ENCODE results near the gene EFCAB11. TPM values are rescaled to one million over a fixed set of nuclear protein-coding genes. Genes with fewer than 3 reads are reported as not detected.

EFCAB11 gene
- total RNA-seq, 4 donors from 2014 or later = 3.4 to 8.0 (median 5.5) TPM

DNA sequence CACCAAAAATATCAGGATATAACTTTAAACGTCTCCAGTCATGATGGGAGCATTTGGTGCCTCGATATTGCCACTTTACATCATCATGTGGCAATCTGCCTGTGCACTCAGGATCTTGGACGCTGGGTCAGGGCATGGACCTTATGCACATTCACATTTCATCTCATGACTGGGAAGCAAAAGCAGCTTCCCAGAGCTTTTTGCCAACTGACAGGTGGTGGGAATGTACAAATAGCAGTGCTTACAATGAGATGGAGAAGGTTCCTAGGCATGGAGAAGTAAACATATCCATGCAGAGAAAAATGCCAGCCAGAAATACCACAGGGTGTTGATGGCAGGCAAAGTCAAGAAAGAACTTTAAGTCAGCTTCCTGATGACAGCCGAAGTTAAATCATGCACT lies 30.3 kb downstream of the EFCAB11 start:
- Histone ChIP-seq H3K27me3 (no peaks in the 10 kb centered on the region), H3K27ac (no peak overlapping the region), H3K4me3 (no peak overlapping the region), H3K9me3 (no peaks in the 10 kb centered on the region), H3K36me3 (peaks cover 0 to 7% (median 0%) of the 10 kb centered on the region in 3 donors), H3K4me1 (no peaks in the 10 kb centered on the region)
- DNase-seq = no peak
- 71 to 75% methylated on average over 4 of the region's 4 CpGs for WGBS, 2 donors
- intact Hi-C loops (cut with DNase I) = no loop called here
- TF ChIP-seq, protein P1, sequence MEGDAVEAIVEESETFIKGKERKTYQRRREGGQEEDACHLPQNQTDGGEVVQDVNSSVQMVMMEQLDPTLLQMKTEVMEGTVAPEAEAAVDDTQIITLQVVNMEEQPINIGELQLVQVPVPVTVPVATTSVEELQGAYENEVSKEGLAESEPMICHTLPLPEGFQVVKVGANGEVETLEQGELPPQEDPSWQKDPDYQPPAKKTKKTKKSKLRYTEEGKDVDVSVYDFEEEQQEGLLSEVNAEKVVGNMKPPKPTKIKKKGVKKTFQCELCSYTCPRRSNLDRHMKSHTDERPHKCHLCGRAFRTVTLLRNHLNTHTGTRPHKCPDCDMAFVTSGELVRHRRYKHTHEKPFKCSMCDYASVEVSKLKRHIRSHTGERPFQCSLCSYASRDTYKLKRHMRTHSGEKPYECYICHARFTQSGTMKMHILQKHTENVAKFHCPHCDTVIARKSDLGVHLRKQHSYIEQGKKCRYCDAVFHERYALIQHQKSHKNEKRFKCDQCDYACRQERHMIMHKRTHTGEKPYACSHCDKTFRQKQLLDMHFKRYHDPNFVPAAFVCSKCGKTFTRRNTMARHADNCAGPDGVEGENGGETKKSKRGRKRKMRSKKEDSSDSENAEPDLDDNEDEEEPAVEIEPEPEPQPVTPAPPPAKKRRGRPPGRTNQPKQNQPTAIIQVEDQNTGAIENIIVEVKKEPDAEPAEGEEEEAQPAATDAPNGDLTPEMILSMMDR (IDR thresholded peaks at IDR 0.05) = no peak
- no peak for TF ChIP-seq POLR2A (IDR thresholded peaks at IDR 0.05)

DNA sequence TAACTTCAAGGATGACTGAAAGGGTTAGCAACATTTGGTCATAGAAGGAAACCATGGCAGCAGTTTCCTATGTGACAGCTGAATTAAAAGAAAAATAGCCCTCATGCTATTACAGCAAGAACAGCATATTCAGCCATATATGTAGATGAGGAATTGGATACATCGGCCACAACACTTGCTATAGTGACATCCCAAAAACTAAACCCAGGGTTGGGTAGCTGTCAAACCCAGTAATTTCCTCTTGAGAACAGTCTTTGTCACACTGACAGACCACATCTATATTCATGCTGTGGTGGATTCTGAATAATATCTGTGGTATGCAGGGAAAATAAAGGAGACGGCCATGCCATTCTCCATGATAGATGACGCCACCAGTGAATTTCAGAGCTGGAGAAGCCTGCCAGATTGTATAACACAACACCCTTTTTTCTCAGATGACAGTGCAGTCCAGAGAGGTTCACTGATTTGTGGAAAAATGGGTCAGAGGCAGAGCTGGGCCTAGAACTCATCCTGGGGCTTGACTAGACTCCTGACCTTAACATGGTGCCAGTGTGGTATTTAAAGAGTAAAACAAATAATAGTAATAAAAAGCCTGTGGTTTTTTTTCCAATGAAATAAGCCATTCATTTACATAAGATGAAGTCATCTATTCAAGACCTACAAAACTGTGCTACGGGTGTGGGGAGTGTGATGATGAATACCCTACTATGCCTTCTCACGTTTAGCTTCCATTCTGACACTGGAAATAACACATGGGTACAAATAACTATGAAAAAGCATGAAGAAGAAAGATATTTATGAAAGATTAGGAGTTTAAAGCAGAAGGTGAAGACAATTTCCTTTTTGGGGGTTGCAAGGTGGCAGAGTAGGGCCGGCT lies 32.3 kb downstream of the EFCAB11 start:
- Histone ChIP-seq H3K4me1 (no peaks in the 10 kb centered on the region), H3K4me3 (no peak overlapping the region), H3K36me3 (peaks cover 0 to 7% (median 0%) of the 10 kb centered on the region in 3 donors), H3K27me3 (no peaks in the 10 kb centered on the region), H3K27ac (no peak overlapping the region), H3K9me3 (no peaks in the 10 kb centered on the region)
- intact Hi-C loops (cut with DNase I) = no loop called here
- TF ChIP-seq POLR2A (IDR thresholded peaks at IDR 0.05) = no peak
- TF ChIP-seq, protein P1 (IDR thresholded peaks at IDR 0.05) = no peak
- DNase-seq = no peak
- 85% methylated on average over 6 of the region's 6 CpGs for WGBS, 2 donors

DNA sequence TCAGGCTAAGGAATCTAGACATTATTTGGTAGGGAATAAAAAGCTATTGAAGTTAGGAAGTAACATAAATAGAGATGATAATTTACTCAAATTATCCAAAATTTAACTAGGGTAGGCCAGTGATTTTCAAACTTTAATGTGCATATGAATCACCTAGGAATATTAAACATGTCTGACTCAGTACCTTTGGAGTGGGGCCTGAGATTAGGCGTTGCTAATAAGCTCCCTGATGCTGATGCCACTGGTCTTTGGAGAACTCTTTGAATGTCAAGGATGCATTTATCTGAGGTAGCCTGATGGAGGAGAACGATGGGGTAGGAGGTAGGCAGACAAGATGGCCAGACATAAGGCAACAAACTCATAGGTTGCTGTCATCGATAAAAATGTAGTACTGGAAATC lies 33.2 kb downstream of the EFCAB11 start:
- DNase-seq = no peak
- Histone ChIP-seq H3K4me1 (no peaks in the 10 kb centered on the region), H3K4me3 (no peak overlapping the region), H3K9me3 (no peaks in the 10 kb centered on the region), H3K27me3 (no peaks in the 10 kb centered on the region), H3K36me3 (peaks cover 0 to 7% (median 0%) of the 10 kb centered on the region in 3 donors), H3K27ac (no peak overlapping the region)
- WGBS, 2 donors = 80 to 88% methylated on average over 3 of the region's 3 CpGs
- TF ChIP-seq, protein P1 (IDR thresholded peaks at IDR 0.05) = no peak
- TF ChIP-seq POLR2A (IDR thresholded peaks at IDR 0.05) = no peak
- intact Hi-C loops (cut with DNase I) = no loop called here

DNA sequence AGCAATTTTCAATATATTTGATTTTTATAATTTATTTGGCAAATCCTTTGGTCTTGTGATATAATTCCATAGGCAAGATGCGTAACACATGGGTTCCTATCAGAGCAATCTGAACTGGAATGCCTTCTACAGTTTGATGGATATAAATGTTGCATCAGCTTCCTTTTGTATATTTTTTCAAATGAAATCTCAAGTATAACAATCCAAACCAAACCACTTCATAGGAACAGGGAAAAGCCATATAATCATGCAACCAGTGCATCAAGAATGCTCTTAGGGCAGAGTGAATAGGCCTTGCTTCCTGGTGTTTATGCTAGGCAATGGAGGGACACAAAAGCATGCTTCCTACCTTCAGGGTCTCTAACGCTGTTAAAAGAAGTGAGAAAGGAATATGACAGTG lies 34.5 kb downstream of the EFCAB11 start:
- intact Hi-C loops (cut with DNase I) = no loop called here
- 75 to 83% methylated on average over 2 of the region's 2 CpGs for WGBS, 2 donors
- Histone ChIP-seq H3K4me1 (no peaks in the 10 kb centered on the region), H3K9me3 (no peaks in the 10 kb centered on the region), H3K27me3 (no peaks in the 10 kb centered on the region), H3K36me3 (peaks cover 0 to 7% (median 0%) of the 10 kb centered on the region in 3 donors), H3K4me3 (no peak overlapping the region), H3K27ac (no peak overlapping the region)
- no peak for TF ChIP-seq POLR2A (IDR thresholded peaks at IDR 0.05)
- TF ChIP-seq, protein P1 (IDR thresholded peaks at IDR 0.05) = no peak
- DNase-seq = no peak

DNA sequence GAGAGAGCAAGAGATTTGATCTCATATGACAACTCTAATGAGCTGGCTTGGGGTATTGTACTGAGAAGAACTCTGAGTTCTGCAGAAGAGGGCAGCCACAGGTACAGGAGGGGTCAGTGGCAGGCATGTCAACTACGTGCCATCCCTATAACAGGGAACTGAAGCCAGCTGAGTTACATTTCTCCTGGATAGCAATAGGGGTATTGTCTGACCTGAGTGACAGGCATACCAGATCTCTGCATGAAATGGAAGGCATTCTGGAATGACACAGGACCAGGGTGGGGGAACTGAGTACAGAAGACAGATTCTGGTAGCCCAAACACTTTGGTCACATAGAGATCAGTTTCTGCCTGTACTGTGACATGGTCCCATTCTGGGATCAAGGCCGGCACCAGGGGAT lies 35.8 kb downstream of the EFCAB11 start:
- H3K36me3 ChIP-seq = no peaks in the 10 kb centered on the region
- no peak overlapping the region for H3K4me3 ChIP-seq
- intact Hi-C loops (cut with DNase I) = no loop called here
- no peaks in the 10 kb centered on the region for H3K4me1 ChIP-seq
- no peak overlapping the region for H3K27ac ChIP-seq
- no peaks in the 10 kb centered on the region for H3K9me3 ChIP-seq
- no peaks in the 10 kb centered on the region for H3K27me3 ChIP-seq
- WGBS, 2 donors = 94 to 96% methylated on average over 2 of the region's 2 CpGs
- TF ChIP-seq, protein P1 (IDR thresholded peaks at IDR 0.05) = no peak
- TF ChIP-seq POLR2A (IDR thresholded peaks at IDR 0.05) = no peak
- DNase-seq = no peak

Measured in esophagus squamous epithelium (tissue), 5 donors.